NOMO-1 treated with dmso at 0.1 percent for 144 hours (cell line): Measurements from ENCODE around the gene RANGAP1.

Source experiments
- DNase-seq: peaks from one replicate; lab custom pipeline; 2025; ENCODE audit not compliant: unreplicated experiment; lab: John Stamatoyannopoulos, UW

Gene RANGAP1

GRCh38 chr22:41285820-41286638 lies at the start of gene RANGAP1:
Gene RANGAP1 (minus strand): TSS chr22:41286187. CDS start chr22:41281044, 5,143 bp downstream.
- DNase-seq: peak; percentile 99

- DNase-seq: no peak
Measured at GRCh38 chr22:41334951-41335635, 49.1 kb upstream of the RANGAP1 start.

GRCh38 chr22:41334215-41334614 lies 48.2 kb upstream of the RANGAP1 start:
- DNase-seq: no peak

- DNase-seq: no peak
Measured at GRCh38 chr22:41333806-41334205, 47.8 kb upstream of the RANGAP1 start.

GRCh38 chr22:41332217-41332939 lies 46.4 kb upstream of the RANGAP1 start:
- no peak for DNase-seq

- no peak for DNase-seq
Measured at GRCh38 chr22:41330169-41330568, 44.2 kb upstream of the RANGAP1 start.

- no peak for DNase-seq
Measured at GRCh38 chr22:41327124-41327523, 41.1 kb upstream of the RANGAP1 start.

GRCh38 chr22:41324821-41325528 lies 39.0 kb upstream of the RANGAP1 start:
- no peak for DNase-seq

- DNase-seq: no peak
Measured at GRCh38 chr22:41320416-41321240, 34.6 kb upstream of the RANGAP1 start.

- no peak for DNase-seq
Measured at GRCh38 chr22:41315586-41315985, 29.6 kb upstream of the RANGAP1 start.

GRCh38 chr22:41314821-41315220 lies 28.8 kb upstream of the RANGAP1 start:
- no peak for DNase-seq

- no peak for DNase-seq
Measured at GRCh38 chr22:41311487-41311886, 25.5 kb upstream of the RANGAP1 start.

GRCh38 chr22:41310336-41310735 lies 24.3 kb upstream of the RANGAP1 start:
- DNase-seq: no peak

- no peak for DNase-seq
Measured at GRCh38 chr22:41308544-41308947, 22.6 kb upstream of the RANGAP1 start.

- no peak for DNase-seq
Measured at GRCh38 chr22:41308054-41308453, 22.1 kb upstream of the RANGAP1 start.

- no peak for DNase-seq
Measured at GRCh38 chr22:41305646-41306045, 19.7 kb upstream of the RANGAP1 start.

- no peak for DNase-seq
Measured at GRCh38 chr22:41302811-41303210, 16.8 kb upstream of the RANGAP1 start.

GRCh38 chr22:41302021-41302767 lies 16.2 kb upstream of the RANGAP1 start:
- DNase-seq: no peak
